ENCODE data around the gene HBA1. TPM values are rescaled to one million over a fixed set of nuclear protein-coding genes. Genes with fewer than 3 reads are reported as not detected.
"Not testable (repeated sequence)": the region's sequence is repeated elsewhere in the genome, so short reads cannot be mapped to it uniquely, and the experiment has no call there.

Gene HBA1
- total RNA-seq, 1 donor from 2014 or later = not detected

GRCh38 chr16:203246-203645, 26.8 kb downstream of the HBA1 start:
- peaks cover 30% of the 10 kb centered on the region for H3K36me3 Mint-ChIP-seq (ENCODE audit: insufficient read depth)
- no peak overlapping the region for H3K4me3 Mint-ChIP-seq (ENCODE audit: low read depth)
- no peak for DNase-seq (ENCODE audit: low spot score, unreplicated experiment)
- no peaks in the 10 kb centered on the region for H3K9me3 Mint-ChIP-seq (ENCODE audit: low read depth)
- no peaks in the 10 kb centered on the region for H3K27me3 Mint-ChIP-seq
- no peaks in the 10 kb centered on the region for H3K4me1 Mint-ChIP-seq (ENCODE audit: low read depth)
- no peak for TF ChIP-seq CTCF (IDR thresholded peaks at IDR 0.05; ENCODE audit: unreplicated experiment)
- H3K27ac Mint-ChIP-seq = no peak overlapping the region

GRCh38 chr16:204046-204445, 27.6 kb downstream of the HBA1 start:
- H3K36me3 Mint-ChIP-seq (ENCODE audit: insufficient read depth) = peaks cover 31% of the 10 kb centered on the region
- H3K4me1 Mint-ChIP-seq (ENCODE audit: low read depth); H3K27ac Mint-ChIP-seq; DNase-seq (ENCODE audit: low spot score, unreplicated experiment); H3K9me3 Mint-ChIP-seq (ENCODE audit: low read depth); H3K27me3 Mint-ChIP-seq; H3K4me3 Mint-ChIP-seq (ENCODE audit: low read depth): not testable (repeated sequence)

GRCh38 chr16:209359-209758, 32.9 kb downstream of the HBA1 start:
- not testable (repeated sequence) for DNase-seq (ENCODE audit: low spot score, unreplicated experiment); H3K4me3 Mint-ChIP-seq (ENCODE audit: low read depth); H3K27me3 Mint-ChIP-seq; H3K4me1 Mint-ChIP-seq (ENCODE audit: low read depth); H3K9me3 Mint-ChIP-seq (ENCODE audit: low read depth); H3K27ac Mint-ChIP-seq
- H3K36me3 Mint-ChIP-seq (ENCODE audit: insufficient read depth) = peaks cover 20% of the 10 kb centered on the region

- DNase-seq (ENCODE audit: low spot score, unreplicated experiment); H3K27me3 Mint-ChIP-seq; H3K4me1 Mint-ChIP-seq (ENCODE audit: low read depth); H3K9me3 Mint-ChIP-seq (ENCODE audit: low read depth); H3K4me3 Mint-ChIP-seq (ENCODE audit: low read depth): not testable (repeated sequence)
- Mint-ChIP-seq H3K27ac (peak overlapping the region; percentile 64), H3K36me3 (ENCODE audit: insufficient read depth) (peaks cover 18% of the 10 kb centered on the region)
Measured at GRCh38 chr16:211631-212180, 35.2 kb downstream of the HBA1 start.

- Mint-ChIP-seq H3K4me1 (ENCODE audit: low read depth) (no peaks in the 10 kb centered on the region), H3K4me3 (ENCODE audit: low read depth) (no peak overlapping the region), H3K27me3 (no peaks in the 10 kb centered on the region), H3K9me3 (ENCODE audit: low read depth) (no peaks in the 10 kb centered on the region), H3K36me3 (ENCODE audit: insufficient read depth) (peaks cover 17% of the 10 kb centered on the region), H3K27ac (peak overlapping the region; percentile 67)
- no peak for TF ChIP-seq CTCF (IDR thresholded peaks at IDR 0.05; ENCODE audit: unreplicated experiment)
- no peak for DNase-seq (ENCODE audit: low spot score, unreplicated experiment)
Measured at GRCh38 chr16:212999-213398, 36.5 kb downstream of the HBA1 start.

GRCh38 chr16:220021-220420, 43.5 kb downstream of the HBA1 start:
- H3K27me3 Mint-ChIP-seq = no peaks in the 10 kb centered on the region
- no peak overlapping the region for H3K4me3 Mint-ChIP-seq (ENCODE audit: low read depth)
- no peaks in the 10 kb centered on the region for H3K4me1 Mint-ChIP-seq (ENCODE audit: low read depth)
- H3K27ac Mint-ChIP-seq = no peak overlapping the region
- TF ChIP-seq CTCF (IDR thresholded peaks at IDR 0.05; ENCODE audit: unreplicated experiment) = no peak
- no peaks in the 10 kb centered on the region for H3K9me3 Mint-ChIP-seq (ENCODE audit: low read depth)
- DNase-seq (ENCODE audit: low spot score, unreplicated experiment) = no peak
- H3K36me3 Mint-ChIP-seq (ENCODE audit: insufficient read depth) = peaks cover 22% of the 10 kb centered on the region

Other genes starting within 250 kb of the HBA1 start
- 11.1 and 13.9 TPM in 2 replicates for gene POLR3K, start 123.1 kb upstream of the HBA1 start, total RNA-seq
- gene SNRNP25, start 122.9 kb upstream of the HBA1 start, total RNA-seq = 52.0 and 53.9 TPM in 2 replicates
- 51.3 and 58.2 TPM in 2 replicates for gene RHBDF1, start 104.0 kb upstream of the HBA1 start, total RNA-seq
- 32.4 and 35.2 TPM in 2 replicates for gene MPG, start 98.5 kb upstream of the HBA1 start, total RNA-seq
- gene NPRL3, start 38.0 kb upstream of the HBA1 start, total RNA-seq = 55.0 and 60.8 TPM in 2 replicates
- not detected in 2 replicates for gene HBZ, start 24.0 kb upstream of the HBA1 start, total RNA-seq
- not detected in 2 replicates for gene HBM, start 10.7 kb upstream of the HBA1 start, total RNA-seq
- gene HBA2, start 3.8 kb upstream of the HBA1 start, total RNA-seq = not detected in 2 replicates
- gene HBQ1, start 3.8 kb downstream of the HBA1 start, total RNA-seq = 0.60 and 0.84 TPM in 2 replicates
- gene LUC7L, start 52.8 kb downstream of the HBA1 start, total RNA-seq = 229 and 230 TPM in 2 replicates
- gene FAM234A, start 58.1 kb downstream of the HBA1 start, total RNA-seq = 127 and 129 TPM in 2 replicates
- 2.4 TPM in 2 replicates for gene RGS11, start 99.3 kb downstream of the HBA1 start, total RNA-seq
- 6.0 and 6.5 TPM in 2 replicates for gene ARHGDIG, start 103.9 kb downstream of the HBA1 start, total RNA-seq
- 3.8 TPM in 2 replicates for gene PDIA2, start 106.5 kb downstream of the HBA1 start, total RNA-seq
- 33.6 and 34.4 TPM in 2 replicates for gene AXIN1, start 176.0 kb downstream of the HBA1 start, total RNA-seq
- 82.7 and 85.3 TPM in 2 replicates for gene MRPL28, start 193.9 kb downstream of the HBA1 start, total RNA-seq
- 92.7 and 92.9 TPM in 2 replicates for gene PGAP6, start 205.3 kb downstream of the HBA1 start, total RNA-seq
- 151 and 154 TPM in 2 replicates for gene NME4, start 220.5 kb downstream of the HBA1 start, total RNA-seq
- 39.4 and 41.3 TPM in 2 replicates for gene DECR2, start 225.2 kb downstream of the HBA1 start, total RNA-seq
- 92.7 and 97.9 TPM in 2 replicates for gene RAB11FIP3, start 249.0 kb downstream of the HBA1 start, total RNA-seq

Data from progenitor cell of endocrine pancreas (in vitro differentiated cells).